Esophagus squamous epithelium (tissue), 5 donors: ENCODE results near the gene FNDC3B. TPM values are rescaled to one million over a fixed set of nuclear protein-coding genes. Genes with fewer than 3 reads are reported as not detected.

ENCODE experiments used
- DNase-seq: peaks from one replicate; lab custom pipeline; 2025; lab: John Stamatoyannopoulos, UW
- H3K27ac ChIP-seq, 4 donors: fragments of 200-600 bp; sonication (generic); one replicate each; pipeline ENCODE4 v1.5.1; 2016 to 2019; ENCODE audit warnings: mild to moderate bottlenecking in 1 of 4
- H3K27me3 ChIP-seq, 4 donors: fragments of 200-600 bp; sonication (generic); 1 replicate in 3 of 4; 2 replicates in 1 of 4; pipeline versions ENCODE4 v1.5.1 to v1.6.0; 2017 to 2021; ENCODE audit warnings: antibody characterized with exemption in 1 of 4
- H3K36me3 ChIP-seq, 3 donors: fragments of 200-600 bp; sonication (generic); one replicate each; pipeline ENCODE4 v1.5.1; 2016 to 2019
- H3K4me1 ChIP-seq, 3 donors: fragments of 200-600 bp; sonication (generic); one replicate each; pipeline ENCODE4 v1.5.1; 2017 to 2019
- H3K4me3 ChIP-seq, 4 donors: fragments of 200-600 bp; sonication (generic); 1 replicate in 3 of 4; 2 replicates in 1 of 4; pipeline ENCODE4 v1.5.1; 2016 to 2019; ENCODE audit warnings: mild to moderate bottlenecking in 2 of 4, moderate library complexity in 1 of 4
- H3K9me3 ChIP-seq, 3 donors: fragments of 200-600 bp; sonication (generic); one replicate each; pipeline ENCODE4 v1.5.1; 2016 to 2019
- CTCF ChIP-seq, 6 experiments: fragments of 450-650 bp in 4 of 6; fragments of 200-600 bp in 2 of 6; sonication (generic) in 2 of 6; IDR thresholded peaks; one replicate each; pipeline ENCODE4 v1.5.1; 2016 to 2019; ENCODE audit warnings: antibody characterized with exemption in 6 of 6, mild to moderate bottlenecking in 4 of 6, moderate library complexity in 4 of 6
- POLR2A ChIP-seq, 4 donors: fragments of 450-650 bp; IDR thresholded peaks; one replicate each; pipeline ENCODE4 v1.6.1; 2017; ENCODE audit warnings: antibody characterized with exemption in 4 of 4, mild to moderate bottlenecking in 4 of 4, moderate library complexity in 3 of 4
- WGBS, 2 donors: methylation state at CpG; one replicate each; pipeline ENCODE4 v1.1.5; 2018; 5-methylcytosine and 5-hydroxymethylcytosine counted together
- intact Hi-C: fragments of 100-400 bp; cut with DNase I; formaldehyde crosslinking; loops from one replicate; pipeline ENCODE4 v1.15.0; 2022
- total RNA-seq, 4 donors: library from RNA; depleted of rRNA; stranded (reverse); fragments of >200 nt; gene quantifications; one replicate each; pipeline ENCODE4 v1.1.0, GENCODE V29; 2016
- donor health status: DM: yes; HTN: yes; CAD: no.

Gene FNDC3B
- total RNA-seq, 4 donors from 2014 or later: 7.7 to 44.3 (median 20.4) TPM

- intact Hi-C loops: no loop called here
- WGBS, 2 donors: 69 to 80% methylated on average over 3 of the region's 3 CpGs
These were observed 29.6 kb upstream of the FNDC3B start for GRCh38 chr3:172009803-172010202.

GRCh38 chr3:172012775-172013174, 26.6 kb upstream of the FNDC3B start:
- Histone ChIP-seq H3K27me3 (no peaks in the 10 kb centered on the region), H3K4me3 (no peak overlapping the region), H3K9me3 (no peaks in the 10 kb centered on the region), H3K36me3 (no peaks in the 10 kb centered on the region), H3K27ac (no peak overlapping the region), H3K4me1 (no peaks in the 10 kb centered on the region)
- TF ChIP-seq POLR2A (IDR thresholded peaks at IDR 0.05) (no peak), CTCF (IDR thresholded peaks at IDR 0.05) (no peak)
- intact Hi-C loops: no loop called here
- 86 to 89% methylated on average over 1 of the region's 1 CpG for WGBS, 2 donors
- DNase-seq: no peak

More at GRCh38 chr3:172009803-172010202, 29.6 kb upstream of the FNDC3B start:
- H3K4me1 ChIP-seq: no peaks in the 10 kb centered on the region
- DNase-seq: no peak
- no peak overlapping the region for H3K4me3 ChIP-seq
- TF ChIP-seq CTCF (IDR thresholded peaks at IDR 0.05) (no peak), POLR2A (IDR thresholded peaks at IDR 0.05) (no peak)
- no peaks in the 10 kb centered on the region for H3K27me3 ChIP-seq
- H3K27ac ChIP-seq: no peak overlapping the region
- H3K36me3 ChIP-seq: no peaks in the 10 kb centered on the region
- no peaks in the 10 kb centered on the region for H3K9me3 ChIP-seq

- Histone ChIP-seq H3K36me3 (no peaks in the 10 kb centered on the region), H3K27ac (no peak overlapping the region), H3K9me3 (no peaks in the 10 kb centered on the region), H3K27me3 (no peaks in the 10 kb centered on the region), H3K4me3 (no peak overlapping the region), H3K4me1 (no peaks in the 10 kb centered on the region)
- no peak for DNase-seq
- no peak for TF ChIP-seq POLR2A (IDR thresholded peaks at IDR 0.05)
- TF ChIP-seq CTCF (IDR thresholded peaks at IDR 0.05): no peak
- WGBS, 2 donors: 73 to 78% methylated on average over 5 of the region's 5 CpGs
- intact Hi-C loops: no loop called here
These were observed 25.2 kb upstream of the FNDC3B start for GRCh38 chr3:172014145-172014544.

GRCh38 chr3:172018364-172018763, 21.0 kb upstream of the FNDC3B start:
- Histone ChIP-seq H3K36me3 (no peaks in the 10 kb centered on the region), H3K27ac (no peak overlapping the region), H3K4me1 (no peaks in the 10 kb centered on the region), H3K27me3 (no peaks in the 10 kb centered on the region), H3K9me3 (no peaks in the 10 kb centered on the region), H3K4me3 (no peak overlapping the region)
- no peak for DNase-seq
- intact Hi-C loops: no loop called here
- no peak for TF ChIP-seq CTCF (IDR thresholded peaks at IDR 0.05)
- TF ChIP-seq POLR2A (IDR thresholded peaks at IDR 0.05): no peak

GRCh38 chr3:172020763-172021162, 18.6 kb upstream of the FNDC3B start:
- no peaks in the 10 kb centered on the region for H3K27me3 ChIP-seq
- no peak overlapping the region for H3K4me3 ChIP-seq
- no peak for DNase-seq
- WGBS, 2 donors: 46 to 79% methylated on average over 2 of the region's 2 CpGs
- no peak overlapping the region for H3K27ac ChIP-seq
- TF ChIP-seq CTCF (IDR thresholded peaks at IDR 0.05) (no peak), POLR2A (IDR thresholded peaks at IDR 0.05) (no peak)
- H3K36me3 ChIP-seq: no peaks in the 10 kb centered on the region
- no peaks in the 10 kb centered on the region for H3K9me3 ChIP-seq
- no peaks in the 10 kb centered on the region for H3K4me1 ChIP-seq
- intact Hi-C loops: no loop called here
